Prostate gland (tissue), 2 donors: ENCODE data around the gene RFTN1. TPM values are rescaled to one million over a fixed set of nuclear protein-coding genes. Genes with fewer than 3 reads are reported as not detected.

Experiments
- DNase-seq: peaks from one replicate; pipeline ENCODE4 v3.0.0-alpha.2; 2019; ENCODE audit warnings: low spot score
- H3K27ac ChIP-seq, 2 donors: fragments of 200-600 bp; sonication (generic); 2 replicates each; pipeline ENCODE4 v1.5.1; 2017 to 2019
- H3K27me3 ChIP-seq: fragments of 200-600 bp; sonication (generic); replicated peaks from 2 replicates; pipeline ENCODE4 v1.5.1; 2019; ENCODE audit not compliant: insufficient read depth
- H3K36me3 ChIP-seq, 2 donors: fragments of 200-600 bp; sonication (generic); 1 replicate in 1 of 2; 2 replicates in 1 of 2; pipeline versions ENCODE4 v1.5.1 to v1.8.1; 2017 to 2019
- H3K4me1 ChIP-seq: fragments of 200-600 bp; sonication (generic); replicated peaks from 2 replicates; pipeline ENCODE4 v1.5.1; 2019
- H3K4me3 ChIP-seq, 2 donors: fragments of 200-600 bp; sonication (generic); 2 replicates each; pipeline ENCODE4 v1.5.1; 2017 to 2019
- H3K9me3 ChIP-seq: fragments of 200-600 bp; sonication (generic); 2 replicates; pipeline ENCODE4 v1.5.1; 2017
- CTCF ChIP-seq, 4 experiments: fragments of 200-600 bp in 2 of 4; fragments of 450-650 bp in 2 of 4; sonication (generic) in 2 of 4; IDR thresholded peaks; 1 replicate in 3 of 4; 2 replicates in 1 of 4; pipeline ENCODE4 v1.5.1; 2016 to 2019; ENCODE audit warnings: antibody characterized with exemption in 4 of 4, mild to moderate bottlenecking in 2 of 4, moderate library complexity in 2 of 4
- POLR2A ChIP-seq: fragments of 450-650 bp; IDR thresholded peaks from one replicate; pipeline ENCODE4 v1.6.1; 2016; ENCODE audit warnings: antibody characterized with exemption, mild to moderate bottlenecking
- POLR2AphosphoS5 ChIP-seq: sonication (generic); formaldehyde crosslinking; IDR thresholded peaks from one replicate; pipeline ENCODE4 v1.6.1; 2017; ENCODE audit warnings: antibody characterized with exemption
- WGBS: methylation state at CpG from one replicate; pipeline ENCODE4 v1.1.5; 2018; 5-methylcytosine and 5-hydroxymethylcytosine counted together
- intact Hi-C: fragments of 100-400 bp; cut with DNase I; formaldehyde crosslinking; loops from one replicate; pipeline ENCODE4 v1.14.2; 2022
- total RNA-seq, 2 donors: library from RNA; depleted of rRNA; stranded (reverse); fragments of >200 nt; gene quantifications; one replicate each; pipeline ENCODE4 v1.1.0, GENCODE V29; 2016

Gene RFTN1
- total RNA-seq, 2 donors from 2014 or later, result 7.4 to 16.1 TPM

GRCh38 chr3:16273867-16274266, 239.6 kb downstream of the RFTN1 start:
- no peaks in the 10 kb centered on the region for H3K27me3 ChIP-seq
- TF ChIP-seq CTCF (IDR thresholded peaks at IDR 0.05) (no peak), POLR2AphosphoS5 (no peak), POLR2A (no peak)
- no peak for DNase-seq
- no peaks in the 10 kb centered on the region for H3K4me1 ChIP-seq
- intact Hi-C loops, result no loop called here
- H3K9me3 ChIP-seq, result no peaks in the 10 kb centered on the region
- H3K27ac ChIP-seq, result no peak overlapping the region
- WGBS, result 90% methylated on average over 2 of the region's 2 CpGs
- no peaks in the 10 kb centered on the region for H3K36me3 ChIP-seq
- no peak overlapping the region for H3K4me3 ChIP-seq

- Histone ChIP-seq H3K36me3 (no peaks in the 10 kb centered on the region), H3K4me1 (no peaks in the 10 kb centered on the region), H3K9me3 (no peaks in the 10 kb centered on the region), H3K27me3 (no peaks in the 10 kb centered on the region), H3K4me3 (no peak overlapping the region), H3K27ac (no peak overlapping the region)
- 69% methylated on average over 1 of the region's 1 CpG for WGBS
- intact Hi-C loops, result no loop called here
- no peak for TF ChIP-seq CTCF (IDR thresholded peaks at IDR 0.05)
- no peak for TF ChIP-seq POLR2AphosphoS5
- TF ChIP-seq POLR2A, result no peak
- no peak for DNase-seq
These were observed 240.9 kb downstream of the RFTN1 start for GRCh38 chr3:16272588-16272987.

GRCh38 chr3:16270855-16271254, 242.6 kb downstream of the RFTN1 start:
- Histone ChIP-seq H3K4me1 (peaks cover 2% of the 10 kb centered on the region), H3K9me3 (no peaks in the 10 kb centered on the region), H3K27me3 (no peaks in the 10 kb centered on the region), H3K27ac (no peak overlapping the region), H3K36me3 (no peaks in the 10 kb centered on the region), H3K4me3 (no peak overlapping the region)
- TF ChIP-seq CTCF (IDR thresholded peaks at IDR 0.05) (no peak), POLR2AphosphoS5 (no peak), POLR2A (no peak)
- intact Hi-C loops, result no loop called here
- WGBS, result 94% methylated on average over 10 of the region's 10 CpGs
- DNase-seq, result no peak

GRCh38 chr3:16266714-16267113, 246.8 kb downstream of the RFTN1 start:
- WGBS, result 53% methylated on average over 3 of the region's 3 CpGs
- Histone ChIP-seq H3K9me3 (no peaks in the 10 kb centered on the region), H3K27me3 (no peaks in the 10 kb centered on the region), H3K4me1 (peaks cover 10% of the 10 kb centered on the region), H3K36me3 (no peaks in the 10 kb centered on the region), H3K4me3 (no peak overlapping the region), H3K27ac (no peak overlapping the region)
- no peak for DNase-seq
- intact Hi-C loops, result no loop called here
- no peak for TF ChIP-seq CTCF (IDR thresholded peaks at IDR 0.05)
- TF ChIP-seq POLR2A, result no peak
- no peak for TF ChIP-seq POLR2AphosphoS5

Other genes starting within 250 kb of the RFTN1 start
- 10 to 100 TPM; 12.4 to 13.8 TPM for gene DPH3, start 248.8 kb downstream of the RFTN1 start, total RNA-seq
- gene OXNAD1, start 248.5 kb downstream of the RFTN1 start, total RNA-seq, result 10 to 100 TPM; 16.2 to 16.3 TPM
- gene DAZL, start 91.7 kb upstream of the RFTN1 start, total RNA-seq, result 10 to 100 TPM in 1 of 2 donors, not detected in 1; 21.5 TPM